Activated gamma-delta T cell (primary cell): ENCODE results near the gene FBXO41.
A peak's percentile ranks its signal among the peaks of the same experiment; 100 is the strongest.

Experiments used
- DNase-seq: peaks from one replicate; lab custom pipeline; 2025; lab: John Stamatoyannopoulos, UW
- total RNA-seq, 2 donors: gene quantifications; one replicate each; lab custom pipeline; 2026; lab: John Stamatoyannopoulos, UW

Gene FBXO41, protein sequence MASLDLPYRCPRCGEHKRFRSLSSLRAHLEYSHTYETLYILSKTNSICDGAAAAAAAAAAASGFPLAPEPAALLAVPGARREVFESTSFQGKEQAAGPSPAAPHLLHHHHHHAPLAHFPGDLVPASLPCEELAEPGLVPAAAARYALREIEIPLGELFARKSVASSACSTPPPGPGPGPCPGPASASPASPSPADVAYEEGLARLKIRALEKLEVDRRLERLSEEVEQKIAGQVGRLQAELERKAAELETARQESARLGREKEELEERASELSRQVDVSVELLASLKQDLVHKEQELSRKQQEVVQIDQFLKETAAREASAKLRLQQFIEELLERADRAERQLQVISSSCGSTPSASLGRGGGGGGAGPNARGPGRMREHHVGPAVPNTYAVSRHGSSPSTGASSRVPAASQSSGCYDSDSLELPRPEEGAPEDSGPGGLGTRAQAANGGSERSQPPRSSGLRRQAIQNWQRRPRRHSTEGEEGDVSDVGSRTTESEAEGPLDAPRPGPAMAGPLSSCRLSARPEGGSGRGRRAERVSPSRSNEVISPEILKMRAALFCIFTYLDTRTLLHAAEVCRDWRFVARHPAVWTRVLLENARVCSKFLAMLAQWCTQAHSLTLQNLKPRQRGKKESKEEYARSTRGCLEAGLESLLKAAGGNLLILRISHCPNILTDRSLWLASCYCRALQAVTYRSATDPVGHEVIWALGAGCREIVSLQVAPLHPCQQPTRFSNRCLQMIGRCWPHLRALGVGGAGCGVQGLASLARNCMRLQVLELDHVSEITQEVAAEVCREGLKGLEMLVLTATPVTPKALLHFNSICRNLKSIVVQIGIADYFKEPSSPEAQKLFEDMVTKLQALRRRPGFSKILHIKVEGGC
- total RNA-seq, result 19.8 to 40.1 reads per million in 2 donors

GRCh38 chr2:73284296-73285158 lies at the start of gene FBXO41:
Gene FBXO41, minus strand, starts transcription at chr2:73284478. Its CDS starts 14,848 bp downstream, at chr2:73269630.
- peak; percentile 45 for DNase-seq

GRCh38 chr2:73334045-73334444 lies 49.8 kb upstream of the FBXO41 start:
- no peak for DNase-seq

GRCh38 chr2:73333564-73333963 lies 49.3 kb upstream of the FBXO41 start:
- DNase-seq, result no peak

- no peak for DNase-seq
Observed at GRCh38 chr2:73324126-73324725, 39.9 kb upstream of the FBXO41 start.

- DNase-seq, result no peak
Observed at GRCh38 chr2:73323551-73323950, 39.3 kb upstream of the FBXO41 start.

GRCh38 chr2:73314441-73314840 lies 30.2 kb upstream of the FBXO41 start:
- no peak for DNase-seq

DNA sequence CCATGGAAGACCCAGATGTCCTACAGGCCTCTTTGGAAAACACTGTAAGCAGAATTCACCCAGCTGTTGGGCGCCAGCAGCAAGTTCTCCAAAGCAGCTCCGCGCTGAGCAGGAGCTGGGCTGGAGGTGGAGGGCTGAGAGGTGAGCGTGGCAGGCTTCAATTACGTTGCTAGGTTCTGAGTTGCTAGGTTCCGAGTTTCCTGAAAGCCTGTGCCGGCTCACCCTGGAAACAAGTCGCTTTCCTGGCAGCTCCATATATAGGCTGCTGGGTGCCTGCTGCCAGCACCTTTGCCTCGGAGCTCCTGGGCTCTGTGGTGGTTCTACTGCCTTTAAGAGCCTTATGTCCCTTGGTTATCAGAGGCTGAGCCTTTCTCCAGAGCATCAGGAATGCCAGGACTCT lies 23.4 kb upstream of the FBXO41 start:
- DNase-seq, result no peak

- no peak for DNase-seq
Observed at GRCh38 chr2:73301636-73302035, 17.4 kb upstream of the FBXO41 start.

DNA sequence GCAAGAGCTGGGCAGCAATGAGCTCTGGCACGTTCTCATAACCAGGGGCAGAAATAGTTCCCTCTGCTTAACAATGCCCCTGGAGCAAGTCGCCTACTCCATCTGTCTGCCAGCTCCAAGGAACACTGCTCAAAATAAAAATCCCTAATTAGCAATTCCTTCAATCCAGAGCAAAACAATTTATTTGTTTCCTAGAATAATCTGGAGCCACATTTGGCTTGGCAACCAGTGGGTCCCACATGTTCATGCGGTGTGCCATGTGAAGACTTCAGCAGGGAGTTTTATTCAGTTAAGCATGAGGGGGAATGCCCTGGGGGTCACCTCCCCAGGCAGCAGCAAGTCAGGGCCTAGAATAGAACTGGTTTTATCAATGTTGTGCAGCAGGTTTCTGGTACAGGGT lies 16.6 kb upstream of the FBXO41 start:
- no peak for DNase-seq

DNA sequence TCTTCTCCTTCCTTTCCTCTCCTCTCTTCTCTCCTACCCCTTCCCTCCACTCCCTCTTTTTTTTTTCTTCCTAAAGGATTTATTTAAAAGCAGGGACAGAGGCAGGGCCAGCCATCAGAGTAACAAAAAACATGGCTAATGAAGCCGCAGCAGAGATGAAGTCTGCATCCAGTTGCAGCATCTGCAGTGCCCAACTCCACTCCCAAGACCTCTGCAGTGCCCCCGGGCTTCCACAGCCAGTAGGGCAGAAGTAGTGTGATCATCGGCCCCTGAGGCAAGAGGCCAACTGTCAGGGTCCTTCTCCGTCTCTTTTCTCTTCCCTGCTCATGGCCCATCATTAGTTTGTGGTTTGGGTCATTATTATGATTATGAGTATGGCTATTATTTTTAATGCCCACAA lies 13.3 kb upstream of the FBXO41 start:
- DNase-seq, result no peak

- no peak for DNase-seq
Observed at GRCh38 chr2:73297151-73297559, 12.9 kb upstream of the FBXO41 start.

- no peak for DNase-seq
Observed at GRCh38 chr2:73295751-73296400, 11.6 kb upstream of the FBXO41 start.

GRCh38 chr2:73294239-73294638 lies 10.0 kb upstream of the FBXO41 start:
- no peak for DNase-seq

GRCh38 chr2:73293534-73294171 lies 9.4 kb upstream of the FBXO41 start, which contains the start of gene EGR4:
Gene EGR4, minus strand, starts transcription at chr2:73293548. Its CDS starts 231 bp downstream, at chr2:73293317.
- peak; percentile 79 for DNase-seq

GRCh38 chr2:73292906-73293533 lies 8.7 kb upstream of the FBXO41 start:
- no peak for DNase-seq

GRCh38 chr2:73292316-73292905 lies 8.1 kb upstream of the FBXO41 start:
- DNase-seq, result no peak

DNA sequence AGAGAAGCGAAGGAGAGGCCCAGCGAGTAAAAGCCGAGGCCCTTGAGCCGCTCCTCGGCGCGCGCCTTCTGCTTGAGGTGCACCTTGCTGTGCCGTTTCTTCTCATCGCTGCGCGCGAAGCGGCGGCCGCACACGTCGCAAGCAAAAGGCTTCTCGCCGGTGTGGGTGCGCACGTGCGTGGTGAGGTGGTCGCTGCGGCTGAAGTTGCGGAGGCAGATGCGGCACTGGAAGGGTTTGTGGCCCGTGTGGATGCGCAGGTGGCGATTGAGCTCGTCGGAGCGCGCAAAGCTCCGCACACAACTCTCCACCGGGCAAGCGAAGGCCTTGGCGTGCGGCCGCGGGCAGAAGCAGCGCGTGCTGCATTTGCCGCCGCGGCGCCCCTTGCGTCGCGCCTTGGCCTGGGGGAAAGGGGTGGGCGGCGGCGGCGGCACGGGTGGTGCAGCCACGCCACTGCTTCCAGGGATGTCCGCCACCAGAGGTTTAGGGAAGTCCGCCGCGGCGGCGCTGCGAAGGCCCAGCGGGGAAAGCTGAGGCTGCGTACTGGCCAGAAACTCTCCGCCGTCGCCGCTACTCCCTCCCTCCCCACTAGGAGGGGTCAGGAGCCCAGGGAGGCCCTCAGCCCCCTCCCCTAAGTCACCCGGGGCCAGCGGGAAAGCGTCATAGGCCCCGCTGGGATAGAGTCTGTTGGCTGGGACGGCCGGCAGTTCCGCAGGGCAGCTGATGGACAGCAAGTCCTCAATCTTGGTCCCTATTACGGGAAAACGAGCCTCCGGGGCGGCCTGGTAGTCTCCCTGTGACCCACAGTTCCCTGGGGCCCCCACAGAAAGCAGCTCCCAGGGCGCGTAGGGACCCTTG lies 7.4 kb upstream of the FBXO41 start:
- no peak for DNase-seq

GRCh38 chr2:73291093-73291460 lies 6.8 kb upstream of the FBXO41 start:
- no peak for DNase-seq
